ENCODE data around the gene P2RX6. TPM values are rescaled to one million over a fixed set of nuclear protein-coding genes. Genes with fewer than 3 reads are reported as not detected.

The P2RX6 gene
- total RNA-seq, 1 donor, result 3.5 TPM

DNA sequence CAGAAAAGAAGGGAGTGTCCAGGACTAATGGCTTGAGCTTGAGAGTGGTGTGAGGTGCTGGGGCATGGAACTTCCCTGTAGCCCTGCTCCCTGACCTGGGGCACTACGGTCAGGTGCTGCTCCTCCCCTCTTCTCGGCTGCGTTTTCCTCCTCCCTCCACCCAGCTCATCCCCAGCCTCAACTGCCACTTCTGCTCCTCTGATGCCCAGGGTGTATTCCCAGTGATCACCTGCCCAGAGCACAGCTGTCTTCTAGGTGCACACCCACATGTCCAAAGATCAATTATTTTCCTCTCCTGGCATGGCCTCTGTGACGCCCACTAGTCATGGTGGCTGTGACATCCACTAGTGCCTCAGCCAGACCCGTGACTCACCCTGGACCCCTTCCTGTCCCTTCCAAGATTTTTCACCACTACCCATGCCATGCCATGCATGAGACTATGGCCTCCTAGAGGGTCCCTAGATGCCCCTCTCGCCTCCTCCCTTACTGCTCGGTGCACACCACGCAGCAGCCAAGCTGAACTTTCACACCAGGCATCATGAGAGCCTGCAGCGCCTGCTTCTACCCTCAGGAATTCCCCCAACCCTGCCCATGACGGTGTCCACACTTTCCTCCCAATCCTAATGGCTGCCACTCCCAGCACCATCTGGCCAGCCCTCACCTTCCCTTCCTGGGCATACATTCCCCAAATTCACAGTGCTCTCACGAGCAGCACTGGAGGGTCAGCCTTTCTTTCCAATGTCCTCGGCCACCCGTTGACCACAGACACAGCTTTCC, 1.9 kb downstream of the P2RX6 start:
- H3K4me3 ChIP-seq (ENCODE audit: low read depth, low read length), result no peak overlapping the region
- DNase-seq (ENCODE audit: low read depth), result no peak
- TF ChIP-seq, protein P1, sequence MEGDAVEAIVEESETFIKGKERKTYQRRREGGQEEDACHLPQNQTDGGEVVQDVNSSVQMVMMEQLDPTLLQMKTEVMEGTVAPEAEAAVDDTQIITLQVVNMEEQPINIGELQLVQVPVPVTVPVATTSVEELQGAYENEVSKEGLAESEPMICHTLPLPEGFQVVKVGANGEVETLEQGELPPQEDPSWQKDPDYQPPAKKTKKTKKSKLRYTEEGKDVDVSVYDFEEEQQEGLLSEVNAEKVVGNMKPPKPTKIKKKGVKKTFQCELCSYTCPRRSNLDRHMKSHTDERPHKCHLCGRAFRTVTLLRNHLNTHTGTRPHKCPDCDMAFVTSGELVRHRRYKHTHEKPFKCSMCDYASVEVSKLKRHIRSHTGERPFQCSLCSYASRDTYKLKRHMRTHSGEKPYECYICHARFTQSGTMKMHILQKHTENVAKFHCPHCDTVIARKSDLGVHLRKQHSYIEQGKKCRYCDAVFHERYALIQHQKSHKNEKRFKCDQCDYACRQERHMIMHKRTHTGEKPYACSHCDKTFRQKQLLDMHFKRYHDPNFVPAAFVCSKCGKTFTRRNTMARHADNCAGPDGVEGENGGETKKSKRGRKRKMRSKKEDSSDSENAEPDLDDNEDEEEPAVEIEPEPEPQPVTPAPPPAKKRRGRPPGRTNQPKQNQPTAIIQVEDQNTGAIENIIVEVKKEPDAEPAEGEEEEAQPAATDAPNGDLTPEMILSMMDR (IDR thresholded peaks at IDR 0.05; ENCODE audit: insufficient read depth, low read depth, low read length), result no peak

DNA sequence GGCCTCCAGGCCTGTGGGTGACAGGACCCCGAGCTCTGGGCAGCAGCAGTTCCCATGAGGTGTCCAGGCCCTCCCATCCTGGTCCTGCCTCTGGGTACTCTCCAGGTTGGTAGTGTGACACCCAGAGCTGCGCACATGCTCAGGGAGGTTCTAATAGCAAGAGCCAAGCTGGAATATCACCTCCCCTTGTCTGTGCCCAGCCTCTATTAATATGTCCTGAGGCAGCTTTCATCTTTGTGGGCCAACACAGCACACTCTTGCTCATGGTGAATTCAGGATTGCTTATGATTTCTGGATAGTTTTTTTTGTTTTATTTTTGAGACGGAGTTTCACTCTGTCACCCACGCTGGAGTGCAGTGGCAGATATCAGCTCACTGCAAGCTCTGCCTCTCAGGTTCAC, 3.3 kb downstream of the P2RX6 start:
- no peak overlapping the region for H3K4me3 ChIP-seq (ENCODE audit: low read depth, low read length)
- TF ChIP-seq, protein P1 (IDR thresholded peaks at IDR 0.05; ENCODE audit: insufficient read depth, low read depth, low read length), result no peak
- no peak for DNase-seq (ENCODE audit: low read depth)

GRCh38 chr22:21020802-21021429, 6.0 kb downstream of the P2RX6 start:
- TF ChIP-seq, protein P1 (IDR thresholded peaks at IDR 0.05; ENCODE audit: insufficient read depth, low read depth, low read length), result peak; percentile 62
- DNase-seq (ENCODE audit: low read depth), result peak; percentile 26
- no peak overlapping the region for H3K4me3 ChIP-seq (ENCODE audit: low read depth, low read length)

DNA sequence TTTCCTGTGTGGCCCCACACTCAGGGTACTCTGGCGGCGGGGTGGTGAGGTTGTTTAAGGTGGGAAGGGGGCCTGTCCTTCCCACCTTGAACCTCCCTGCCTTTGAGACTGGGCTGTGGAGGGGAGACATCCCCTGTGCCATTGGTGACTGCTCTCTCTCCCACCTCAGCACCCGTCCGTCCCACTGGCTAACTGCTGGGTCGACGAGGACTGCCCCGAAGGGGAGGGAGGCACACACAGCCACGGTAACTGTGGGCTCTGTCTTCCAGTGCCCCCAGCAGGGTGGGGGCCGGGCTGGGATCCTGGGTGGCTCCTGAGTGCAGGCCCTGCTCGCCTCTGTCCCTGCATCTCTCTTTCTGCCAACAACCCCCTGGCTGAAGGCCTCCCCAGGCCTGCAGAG, 7.5 kb downstream of the P2RX6 start:
- no peak overlapping the region for H3K4me3 ChIP-seq (ENCODE audit: low read depth, low read length)
- no peak for DNase-seq (ENCODE audit: low read depth)
- TF ChIP-seq, protein P1 (IDR thresholded peaks at IDR 0.05; ENCODE audit: insufficient read depth, low read depth, low read length), result no peak

GRCh38 chr22:21022955-21023614, 8.1 kb downstream of the P2RX6 start:
- DNase-seq (ENCODE audit: low read depth), result no peak

GRCh38 chr22:21025266-21025665, 10.3 kb downstream of the P2RX6 start:
- DNase-seq (ENCODE audit: low read depth), result no peak
- no peak overlapping the region for H3K4me3 ChIP-seq (ENCODE audit: low read depth, low read length)
- TF ChIP-seq, protein P1 (IDR thresholded peaks at IDR 0.05; ENCODE audit: insufficient read depth, low read depth, low read length), result no peak

More at GRCh38 chr22:21022955-21023614, 8.1 kb downstream of the P2RX6 start:
- no peak overlapping the region for H3K4me3 ChIP-seq (ENCODE audit: low read depth, low read length)
- TF ChIP-seq, protein P1 (IDR thresholded peaks at IDR 0.05; ENCODE audit: insufficient read depth, low read depth, low read length), result no peak

Data from fibroblast of villous mesenchyme (primary cell).